K562 (cell line): Measurements from ENCODE around the gene NUBP2. TPM values are rescaled to one million over a fixed set of nuclear protein-coding genes. Genes with fewer than 3 reads are reported as not detected.

Experiments
- ATAC-seq: fragments of 200-7000 bp; cut with Tn5 transposase; 3 replicates; pipeline ENCODE4 v1.9.1; 2020; ENCODE audit warnings: moderate library complexity
- BruUV-seq: library from RNA; stranded (reverse); fragments of 400-500 nt; replicated peaks from 2 replicates; lab custom pipeline; 2021; lab: Mats Ljungman, UMichigan
- CTCF ChIA-PET: fragments of 300-600 bp; formaldehyde crosslinking; extraction: SDS; loops from one replicate; lab custom pipeline; 2021; ENCODE audit warnings: low intra/inter-chr PET ratio; lab: Yijun Ruan, JAX
- POLR2A ChIA-PET: fragments of 300-600, 350-650 bp; sonication (Branson Sonifier 250); formaldehyde crosslinking; extraction: SDS; loops from one replicate; lab custom pipeline; 2021; ENCODE audit warnings: antibody characterized with exemption, inconsistent platforms; lab: Yijun Ruan, JAX
- DNase-seq, 4 experiments: peaks; one replicate each; pipeline versions ENCODE4 v3.0.0 to v3.0.0-alpha.2; 2011 to 2018; ENCODE audit warnings: low spot score in 3 of 4, mixed read lengths in 3 of 4; ENCODE audit errors: extremely low read depth in 1 of 4
- FAIRE-seq: peaks from 2 replicates; lab custom pipeline; 2011; peaks lifted over from hg19 to GRCh38; lab: Jason Lieb, UNC
- H2AFZ ChIP-seq: 2 replicates; pipeline ENCODE4 v1.6.0; 2011; ENCODE audit warnings: low read depth, low read length, control low read depth, inconsistent platforms
- H3K27ac ChIP-seq: fragments of 200-600 bp; 3 replicates; pipeline ENCODE4 v1.8.0; 2011; ENCODE audit warnings: low read depth, mild to moderate bottlenecking, control low read depth, inconsistent platforms, low read length, moderate library complexity, mixed read lengths; ENCODE audit errors: extremely low read depth
- H3K27me3 ChIP-seq, 2 experiments: fragments of 300-600 bp in 1 of 2; 2 replicates in 1 of 2; 3 replicates in 1 of 2; pipeline versions ENCODE4 v1.6.0 to v1.8.0; 2011; ENCODE audit warnings: inconsistent platforms in 2 of 2, low read length in 2 of 2, mild to moderate bottlenecking in 1 of 2, mixed read lengths in 1 of 2, moderate library complexity in 1 of 2; ENCODE audit not compliant: control insufficient read depth in 2 of 2, insufficient read depth in 2 of 2
- H3K36me3 ChIP-seq: fragments of 300-600 bp; 3 replicates; pipeline ENCODE4 v1.8.0; 2011; ENCODE audit warnings: mild to moderate bottlenecking, low read length, inconsistent platforms; ENCODE audit not compliant: control insufficient read depth, insufficient read depth
- H3K4me1 ChIP-seq, 2 experiments: fragments of 200-600 bp in 1 of 2; replicated peaks in 1 of 2; 2 replicates in 1 of 2; 3 replicates in 1 of 2; pipeline versions ENCODE4 v1.5.1 to v1.8.0; 2011; ENCODE audit warnings: inconsistent platforms in 2 of 2, low read length in 2 of 2, mild to moderate bottlenecking in 1 of 2, mixed read lengths in 1 of 2, moderate library complexity in 1 of 2; ENCODE audit not compliant: control insufficient read depth in 2 of 2, insufficient read depth in 2 of 2
- H3K4me2 ChIP-seq: 2 replicates; pipeline ENCODE4 v1.6.1; 2011; ENCODE audit warnings: low read length, control low read depth, inconsistent platforms, mixed read lengths; ENCODE audit not compliant: insufficient read depth
- H3K4me3 ChIP-seq: fragments of 200-600 bp; sonication (generic), shearing (Covaris generic); 2 replicates; pipeline ENCODE4 v1.5.1; 2016; ENCODE audit warnings: control low read depth, inconsistent platforms
- H3K79me2 ChIP-seq: fragments of 200-600 bp; 3 replicates; pipeline ENCODE4 v1.8.0; 2011; ENCODE audit warnings: low read length, inconsistent platforms; ENCODE audit not compliant: control insufficient read depth, insufficient read depth
- H3K9ac ChIP-seq, 2 experiments: 2 replicates each; pipeline versions ENCODE4 v1.6.0 to v1.6.1; 2011; ENCODE audit warnings: low read depth in 2 of 2, low read length in 2 of 2, control low read depth in 1 of 2, inconsistent platforms in 1 of 2, mild to moderate bottlenecking in 1 of 2, mixed read lengths in 1 of 2; ENCODE audit not compliant: insufficient read depth in 1 of 2
- H3K9me1 ChIP-seq: one replicate; pipeline ENCODE4 v1.6.0; 2011; ENCODE audit warnings: inconsistent platforms, mild to moderate bottlenecking, low read length, moderate library complexity; ENCODE audit not compliant: control insufficient read depth, insufficient read depth
- H3K9me3 ChIP-seq: replicated peaks from 2 replicates; pipeline ENCODE4 v1.5.1; 2011; ENCODE audit warnings: low read depth, low read length, inconsistent platforms; ENCODE audit not compliant: control insufficient read depth, insufficient read depth
- H4K20me1 ChIP-seq: replicated peaks from 2 replicates; pipeline ENCODE4 v1.6.1; 2011; ENCODE audit warnings: low read length, inconsistent platforms, mixed read lengths; ENCODE audit not compliant: control insufficient read depth, insufficient read depth
- DACH1 ChIP-seq: fragments of 450-650 bp; IDR thresholded peaks from 2 replicates; pipeline ENCODE4 v1.6.1; 2018; ENCODE audit not compliant: partially characterized antibody
- KLF16 ChIP-seq: IDR thresholded peaks from 2 replicates; pipeline ENCODE4 v1.6.1; 2016; ENCODE audit warnings: antibody characterized with exemption
- POLR2G ChIP-seq: fragments of 200-400 bp; formaldehyde crosslinking; IDR thresholded peaks from 2 replicates; pipeline ENCODE4 v1.6.1; 2017; ENCODE audit warnings: low read depth, mild to moderate bottlenecking, antibody characterized with exemption, low read length, moderate library complexity
- SNIP1 ChIP-seq: fragments of 450-650 bp; IDR thresholded peaks from 2 replicates; pipeline ENCODE4 v1.7.1; 2017; ENCODE audit warnings: low read depth, mild to moderate bottlenecking
- STAT5A ChIP-seq: IDR thresholded peaks from 2 replicates; pipeline ENCODE4 v1.6.1; 2012; ENCODE audit warnings: low read length, inconsistent platforms, borderline replicate concordance
- TRIM28 ChIP-seq: fragments of 450-650 bp; IDR thresholded peaks from 2 replicates; pipeline ENCODE4 v1.6.1; 2017
- XRCC5 ChIP-seq: fragments of 200-400 bp; formaldehyde crosslinking; IDR thresholded peaks from 2 replicates; pipeline ENCODE4 v1.6.1; 2017; ENCODE audit warnings: low read depth, mild to moderate bottlenecking, low read length
- WGBS: fragments of 100-300 bp; shearing (Covaris generic); methylation state at CpG from one replicate; pipeline ENCODE4 v1.1.6; 2016; ENCODE audit warnings: low coverage, mixed read lengths; ENCODE audit not compliant: insufficient coverage; ENCODE audit errors: missing lambda C conversion rate; 5-methylcytosine and 5-hydroxymethylcytosine counted together
- in situ Hi-C: fragments of 300-500 bp; cut with MboI; formaldehyde crosslinking; loops from 4 replicates; pipeline ENCODE4 v1.15.0; 2018; ENCODE audit warnings: inconsistent platforms, mixed read lengths
- intact Hi-C: fragments of 100-400 bp; cut with micrococcal nuclease; formaldehyde crosslinking; loops from 2 replicates; pipeline ENCODE4 v1.14.2; 2022
- polyA plus RNA-seq, 8 experiments: library from polyadenylated mRNA; depleted of rRNA in 4 of 8; stranded (reverse) in 5 of 8; unstranded in 3 of 8; fragments of >200 nt; fragmentation: Nextera tagmentation in 2 of 8; fragmentation: Illumina TruSeq in 1 of 8; extraction: Ambion mirVana in 2 of 8; extraction: Trizol in 1 of 8; gene quantifications; 2 replicates each; pipeline versions ENCODE4 v1.2.1 to v1.2.3, GENCODE V29; 2011 to 2014; ENCODE audit warnings: inconsistent platforms in 1 of 8, missing spikeins in 1 of 8
- total RNA-seq, 7 experiments: library from RNA; depleted of rRNA in 6 of 7; stranded (reverse); fragments of >200 nt in 6 of 7; fragmentation: Illumina TruSeq in 2 of 7; extraction: Trizol in 2 of 7; gene quantifications; 2 replicates each; pipeline versions ENCODE4 v1.2.1 to v1.2.3, GENCODE V29; 2011 to 2021; ENCODE audit warnings: low replicate concordance in 1 of 7
- TF ChIP-seq, protein P1 (sequence below): sonication (generic); formaldehyde crosslinking; IDR thresholded peaks from 2 replicates; pipeline ENCODE4 v1.8.0; 2022; ENCODE audit warnings: mild to moderate bottlenecking, missing genetic modification reagents
- TF ChIP-seq, protein P2 (sequence below): sonication (generic); formaldehyde crosslinking; IDR thresholded peaks from 2 replicates; pipeline ENCODE4 v1.9.0; 2022; ENCODE audit warnings: mild to moderate bottlenecking, missing genetic modification reagents
- TF ChIP-seq, protein P3 (sequence below): IDR thresholded peaks from 2 replicates; pipeline ENCODE4 v1.6.1; 2011; ENCODE audit warnings: borderline replicate concordance, low read depth, mild to moderate bottlenecking, moderate library complexity, low read length; ENCODE audit not compliant: insufficient read depth, poor library complexity, severe bottlenecking

Gene NUBP2
- total and polyA plus RNA-seq, 9 of the 15 experiments (the other 6 are each of a cell fraction or from before 2014, with no cell fraction given), result 1.8 to 115 (median 24.0) TPM

DNA sequence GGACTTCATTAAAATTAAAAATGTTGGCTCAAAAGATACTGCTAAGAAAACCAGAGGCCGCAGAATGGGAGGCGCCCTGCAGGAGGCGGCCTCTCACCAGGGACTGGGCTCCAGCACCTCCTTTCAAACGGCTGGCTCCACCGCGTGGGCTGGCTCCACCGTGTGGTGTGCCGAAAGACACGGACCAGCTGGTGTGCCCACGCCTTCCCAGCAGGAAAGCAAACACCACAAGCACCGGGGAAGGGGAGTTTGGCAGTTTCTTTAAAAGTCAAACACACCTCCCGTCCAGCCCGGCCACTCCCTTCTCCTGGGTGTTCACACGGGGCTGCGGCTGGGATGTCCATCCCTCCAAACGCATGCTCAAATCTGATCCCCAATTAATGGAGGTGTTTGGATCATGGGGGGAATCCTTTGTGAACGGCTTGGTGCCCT lies 30.0 kb downstream of the NUBP2 start:
- H2AFZ ChIP-seq, result peak overlapping the region; percentile 54
- H3K36me3 ChIP-seq, result peaks cover 7% of the 10 kb centered on the region; the same call in 1 of the 3 replicates
- FAIRE-seq (peak; percentile 93), DNase-seq (peak; percentile 75 to 82 (median 80)), ATAC-seq (peak; percentile 92)
- in situ Hi-C loops, result no loop called here
- WGBS, result 20% methylated on average over 17 of the region's 17 CpGs
- no peak overlapping the region for H3K4me3 ChIP-seq
- BruUV-seq, result no TSS peak
- intact Hi-C loops, result no loop called here
- H3K27ac ChIP-seq, result no peak overlapping the region
- no peaks in the 10 kb centered on the region for H3K9me1 ChIP-seq
- no peaks in the 10 kb centered on the region for H3K9me3 ChIP-seq
- H3K27me3 ChIP-seq, result no peaks in the 10 kb centered on the region
- H4K20me1 ChIP-seq, result no peaks in the 10 kb centered on the region; the same call in 1 of the 2 replicates
- ChIA-PET POLR2A (interaction anchor here (0.6 to 1.6 kb wide), 7 partner anchors 8 to 152 kb away, joined by 3 to 8 read pairs (median 3); partner anchors contain the start of genes NUBP2, RPS2 and SPSB3), CTCF (interaction anchor here (0.5 to 1.7 kb wide), 7 partner anchors 39 to 706 kb away, joined by 3 to 27 read pairs (median 4); partner anchors contain the start of genes CASKIN1 and MSRB1)
- H3K9ac ChIP-seq, result peak overlapping the region in 1 of 2 experiments; percentile 3; a peak in 1 of 4 replicates
- H3K79me2 ChIP-seq, result no peaks in the 10 kb centered on the region
- H3K4me2 ChIP-seq, result peak overlapping the region; percentile 2; the same call in 1 of the 2 replicates
- peaks cover 0 to 35% of the 10 kb centered on the region in 2 experiments; a peak in 3 of 5 replicates for H3K4me1 ChIP-seq
- TF ChIP-seq, protein P1, sequence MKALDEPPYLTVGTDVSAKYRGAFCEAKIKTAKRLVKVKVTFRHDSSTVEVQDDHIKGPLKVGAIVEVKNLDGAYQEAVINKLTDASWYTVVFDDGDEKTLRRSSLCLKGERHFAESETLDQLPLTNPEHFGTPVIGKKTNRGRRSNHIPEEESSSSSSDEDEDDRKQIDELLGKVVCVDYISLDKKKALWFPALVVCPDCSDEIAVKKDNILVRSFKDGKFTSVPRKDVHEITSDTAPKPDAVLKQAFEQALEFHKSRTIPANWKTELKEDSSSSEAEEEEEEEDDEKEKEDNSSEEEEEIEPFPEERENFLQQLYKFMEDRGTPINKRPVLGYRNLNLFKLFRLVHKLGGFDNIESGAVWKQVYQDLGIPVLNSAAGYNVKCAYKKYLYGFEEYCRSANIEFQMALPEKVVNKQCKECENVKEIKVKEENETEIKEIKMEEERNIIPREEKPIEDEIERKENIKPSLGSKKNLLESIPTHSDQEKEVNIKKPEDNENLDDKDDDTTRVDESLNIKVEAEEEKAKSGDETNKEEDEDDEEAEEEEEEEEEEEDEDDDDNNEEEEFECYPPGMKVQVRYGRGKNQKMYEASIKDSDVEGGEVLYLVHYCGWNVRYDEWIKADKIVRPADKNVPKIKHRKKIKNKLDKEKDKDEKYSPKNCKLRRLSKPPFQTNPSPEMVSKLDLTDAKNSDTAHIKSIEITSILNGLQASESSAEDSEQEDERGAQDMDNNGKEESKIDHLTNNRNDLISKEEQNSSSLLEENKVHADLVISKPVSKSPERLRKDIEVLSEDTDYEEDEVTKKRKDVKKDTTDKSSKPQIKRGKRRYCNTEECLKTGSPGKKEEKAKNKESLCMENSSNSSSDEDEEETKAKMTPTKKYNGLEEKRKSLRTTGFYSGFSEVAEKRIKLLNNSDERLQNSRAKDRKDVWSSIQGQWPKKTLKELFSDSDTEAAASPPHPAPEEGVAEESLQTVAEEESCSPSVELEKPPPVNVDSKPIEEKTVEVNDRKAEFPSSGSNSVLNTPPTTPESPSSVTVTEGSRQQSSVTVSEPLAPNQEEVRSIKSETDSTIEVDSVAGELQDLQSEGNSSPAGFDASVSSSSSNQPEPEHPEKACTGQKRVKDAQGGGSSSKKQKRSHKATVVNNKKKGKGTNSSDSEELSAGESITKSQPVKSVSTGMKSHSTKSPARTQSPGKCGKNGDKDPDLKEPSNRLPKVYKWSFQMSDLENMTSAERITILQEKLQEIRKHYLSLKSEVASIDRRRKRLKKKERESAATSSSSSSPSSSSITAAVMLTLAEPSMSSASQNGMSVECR, result peak; percentile 25; the same call in 1 of the 2 replicates
- TF ChIP-seq STAT5A (no peak), DACH1 (peak; percentile 85), POLR2G (0 out of 2 replicates have a peak, but pooled peaks have one; percentile 28), SNIP1 (no peak), TRIM28 (no peak), KLF16 (0 out of 2 replicates have a peak, but pooled peaks have one; percentile 34), XRCC5 (no peak)
- TF ChIP-seq, protein P2, sequence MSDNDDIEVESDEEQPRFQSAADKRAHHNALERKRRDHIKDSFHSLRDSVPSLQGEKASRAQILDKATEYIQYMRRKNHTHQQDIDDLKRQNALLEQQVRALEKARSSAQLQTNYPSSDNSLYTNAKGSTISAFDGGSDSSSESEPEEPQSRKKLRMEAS (CRISPR knock-in tag), result peak; percentile 90
- TF ChIP-seq, protein P3, sequence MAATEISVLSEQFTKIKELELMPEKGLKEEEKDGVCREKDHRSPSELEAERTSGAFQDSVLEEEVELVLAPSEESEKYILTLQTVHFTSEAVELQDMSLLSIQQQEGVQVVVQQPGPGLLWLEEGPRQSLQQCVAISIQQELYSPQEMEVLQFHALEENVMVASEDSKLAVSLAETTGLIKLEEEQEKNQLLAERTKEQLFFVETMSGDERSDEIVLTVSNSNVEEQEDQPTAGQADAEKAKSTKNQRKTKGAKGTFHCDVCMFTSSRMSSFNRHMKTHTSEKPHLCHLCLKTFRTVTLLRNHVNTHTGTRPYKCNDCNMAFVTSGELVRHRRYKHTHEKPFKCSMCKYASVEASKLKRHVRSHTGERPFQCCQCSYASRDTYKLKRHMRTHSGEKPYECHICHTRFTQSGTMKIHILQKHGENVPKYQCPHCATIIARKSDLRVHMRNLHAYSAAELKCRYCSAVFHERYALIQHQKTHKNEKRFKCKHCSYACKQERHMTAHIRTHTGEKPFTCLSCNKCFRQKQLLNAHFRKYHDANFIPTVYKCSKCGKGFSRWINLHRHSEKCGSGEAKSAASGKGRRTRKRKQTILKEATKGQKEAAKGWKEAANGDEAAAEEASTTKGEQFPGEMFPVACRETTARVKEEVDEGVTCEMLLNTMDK, result peak; percentile 86
